Measurements from ENCODE around the gene LY6G5B. TPM values are rescaled to one million over a fixed set of nuclear protein-coding genes. Genes with fewer than 3 reads are reported as not detected.

LY6G5B gene
- total and polyA plus RNA-seq, 2 experiments from 2014 or later: 7.9 to 8.4 TPM

- Histone ChIP-seq H3K9me2 (ENCODE audit: insufficient read depth) (no peaks in the 10 kb centered on the region), H3K4me2 (no peak overlapping the region), H3K4me1 (ENCODE audit: insufficient read depth) (no peaks in the 10 kb centered on the region), H3K27ac (ENCODE audit: low read depth) (peak overlapping the region; percentile 80), H3K4me3 (no peak overlapping the region), H2AFZ (no peak overlapping the region), H3F3A (replicated peaks; ENCODE audit: low read depth) (peaks cover 55% of the 10 kb centered on the region), H3K36me3 (ENCODE audit: insufficient read depth) (peaks cover 54% of the 10 kb centered on the region), H4K20me1 (replicated peaks; ENCODE audit: insufficient read depth) (peaks cover 25% of the 10 kb centered on the region), H3K79me2 (replicated peaks; ENCODE audit: insufficient read depth) (no peaks in the 10 kb centered on the region), H3K27me3 (ENCODE audit: insufficient read depth) (no peaks in the 10 kb centered on the region)
- Mint-ChIP-seq H3K4me3 (no peak overlapping the region; the same call in 2 of the 3 replicates), H3K4me1 (no peaks in the 10 kb centered on the region), H3K27ac (no peak overlapping the region), H3K36me3 (ENCODE audit: low read depth) (peaks cover 86% of the 10 kb centered on the region), H3K27me3 (ENCODE audit: insufficient read depth, low read depth, poor library complexity) (peaks cover 6% of the 10 kb centered on the region), H3K9me3 (no peaks in the 10 kb centered on the region)
- TF ChIP-seq JUNB (IDR thresholded peaks at IDR 0.05; ENCODE audit: unreplicated experiment) (no peak), CREB1 (CRISPR knock-in tag; IDR thresholded peaks at IDR 0.05; ENCODE audit: low read depth) (no peak), ETS1 (IDR thresholded peaks at IDR 0.05) (no peak), CTCF (conservative IDR thresholded peaks at IDR 0.05; ENCODE audit: low read depth in 2 of 2) (no peak), NANOG (IDR thresholded peaks at IDR 0.05; ENCODE audit: borderline replicate concordance) (no peak), EZH2 (IDR thresholded peaks at IDR 0.05; ENCODE audit: low read depth, unreplicated experiment) (no peak), REST (IDR thresholded peaks at IDR 0.05; ENCODE audit: unreplicated experiment) (no peak), POLR2AphosphoS5 (IDR thresholded peaks at IDR 0.05; ENCODE audit: low read depth) (no peak), STAT1 (IDR thresholded peaks at IDR 0.05; ENCODE audit: unreplicated experiment) (no peak), EZH2phosphoT487 (IDR thresholded peaks at IDR 0.05; ENCODE audit: unreplicated experiment) (no peak), ZNF114 (CRISPR knock-in tag; IDR thresholded peaks at IDR 0.05) (no peak), ZNF331 (CRISPR knock-in tag; IDR thresholded peaks at IDR 0.05; ENCODE audit: low read depth) (no peak)
- TF ChIP-seq, protein P1, sequence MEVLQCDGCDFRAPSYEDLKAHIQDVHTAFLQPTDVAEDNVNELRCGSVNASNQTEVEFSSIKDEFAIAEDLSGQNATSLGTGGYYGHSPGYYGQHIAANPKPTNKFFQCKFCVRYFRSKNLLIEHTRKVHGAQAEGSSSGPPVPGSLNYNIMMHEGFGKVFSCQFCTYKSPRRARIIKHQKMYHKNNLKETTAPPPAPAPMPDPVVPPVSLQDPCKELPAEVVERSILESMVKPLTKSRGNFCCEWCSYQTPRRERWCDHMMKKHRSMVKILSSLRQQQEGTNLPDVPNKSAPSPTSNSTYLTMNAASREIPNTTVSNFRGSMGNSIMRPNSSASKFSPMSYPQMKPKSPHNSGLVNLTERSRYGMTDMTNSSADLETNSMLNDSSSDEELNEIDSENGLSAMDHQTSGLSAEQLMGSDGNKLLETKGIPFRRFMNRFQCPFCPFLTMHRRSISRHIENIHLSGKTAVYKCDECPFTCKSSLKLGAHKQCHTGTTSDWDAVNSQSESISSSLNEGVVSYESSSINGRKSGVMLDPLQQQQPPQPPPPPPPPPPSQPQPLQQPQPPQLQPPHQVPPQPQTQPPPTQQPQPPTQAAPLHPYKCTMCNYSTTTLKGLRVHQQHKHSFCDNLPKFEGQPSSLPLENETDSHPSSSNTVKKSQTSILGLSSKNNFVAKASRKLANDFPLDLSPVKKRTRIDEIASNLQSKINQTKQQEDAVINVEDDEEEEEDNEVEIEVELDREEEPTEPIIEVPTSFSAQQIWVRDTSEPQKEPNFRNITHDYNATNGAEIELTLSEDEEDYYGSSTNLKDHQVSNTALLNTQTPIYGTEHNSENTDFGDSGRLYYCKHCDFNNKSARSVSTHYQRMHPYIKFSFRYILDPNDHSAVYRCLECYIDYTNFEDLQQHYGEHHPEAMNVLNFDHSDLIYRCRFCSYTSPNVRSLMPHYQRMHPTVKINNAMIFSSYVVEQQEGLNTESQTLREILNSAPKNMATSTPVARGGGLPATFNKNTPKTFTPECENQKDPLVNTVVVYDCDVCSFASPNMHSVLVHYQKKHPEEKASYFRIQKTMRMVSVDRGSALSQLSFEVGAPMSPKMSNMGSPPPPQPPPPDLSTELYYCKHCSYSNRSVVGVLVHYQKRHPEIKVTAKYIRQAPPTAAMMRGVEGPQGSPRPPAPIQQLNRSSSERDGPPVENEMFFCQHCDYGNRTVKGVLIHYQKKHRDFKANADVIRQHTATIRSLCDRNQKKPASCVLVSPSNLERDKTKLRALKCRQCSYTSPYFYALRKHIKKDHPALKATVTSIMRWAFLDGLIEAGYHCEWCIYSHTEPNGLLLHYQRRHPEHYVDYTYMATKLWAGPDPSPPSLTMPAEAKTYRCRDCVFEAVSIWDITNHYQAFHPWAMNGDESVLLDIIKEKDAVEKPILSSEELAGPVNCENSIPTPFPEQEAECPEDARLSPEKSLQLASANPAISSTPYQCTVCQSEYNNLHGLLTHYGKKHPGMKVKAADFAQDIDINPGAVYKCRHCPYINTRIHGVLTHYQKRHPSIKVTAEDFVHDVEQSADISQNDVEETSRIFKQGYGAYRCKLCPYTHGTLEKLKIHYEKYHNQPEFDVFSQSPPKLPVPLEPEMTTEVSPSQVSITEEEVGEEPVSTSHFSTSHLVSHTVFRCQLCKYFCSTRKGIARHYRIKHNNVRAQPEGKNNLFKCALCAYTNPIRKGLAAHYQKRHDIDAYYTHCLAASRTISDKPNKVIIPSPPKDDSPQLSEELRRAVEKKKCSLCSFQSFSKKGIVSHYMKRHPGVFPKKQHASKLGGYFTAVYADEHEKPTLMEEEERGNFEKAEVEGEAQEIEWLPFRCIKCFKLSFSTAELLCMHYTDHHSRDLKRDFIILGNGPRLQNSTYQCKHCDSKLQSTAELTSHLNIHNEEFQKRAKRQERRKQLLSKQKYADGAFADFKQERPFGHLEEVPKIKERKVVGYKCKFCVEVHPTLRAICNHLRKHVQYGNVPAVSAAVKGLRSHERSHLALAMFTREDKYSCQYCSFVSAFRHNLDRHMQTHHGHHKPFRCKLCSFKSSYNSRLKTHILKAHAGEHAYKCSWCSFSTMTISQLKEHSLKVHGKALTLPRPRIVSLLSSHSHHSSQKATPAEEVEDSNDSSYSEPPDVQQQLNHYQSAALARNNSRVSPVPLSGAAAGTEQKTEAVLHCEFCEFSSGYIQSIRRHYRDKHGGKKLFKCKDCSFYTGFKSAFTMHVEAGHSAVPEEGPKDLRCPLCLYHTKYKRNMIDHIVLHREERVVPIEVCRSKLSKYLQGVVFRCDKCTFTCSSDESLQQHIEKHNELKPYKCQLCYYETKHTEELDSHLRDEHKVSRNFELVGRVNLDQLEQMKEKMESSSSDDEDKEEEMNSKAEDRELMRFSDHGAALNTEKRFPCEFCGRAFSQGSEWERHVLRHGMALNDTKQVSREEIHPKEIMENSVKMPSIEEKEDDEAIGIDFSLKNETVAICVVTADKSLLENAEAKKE (CRISPR knock-in tag; IDR thresholded peaks at IDR 0.05): no peak
- ATAC-seq: no peak
- DNase-seq (ENCODE audit: low spot score): no peak
These were observed 30.7 kb upstream of the LY6G5B start for GRCh38 chr6:31639043-31639442.

Measured in GM23338 (cell line).